ENCODE results near the gene MKRN2OS. TPM values are rescaled to one million over a fixed set of nuclear protein-coding genes. Genes with fewer than 3 reads are reported as not detected.

Gene MKRN2OS
- total RNA-seq, 1 experiment from 2014 or later, result not detected

- no peaks in the 10 kb centered on the region for H3K9me3 ChIP-seq (ENCODE audit: control insufficient read depth in 1 of 2, insufficient read depth in 1 of 2, low read depth in 1 of 2, low read length in 2 of 2)
- H3K27ac ChIP-seq (ENCODE audit: low read depth, low read length), result no peak overlapping the region
- ChIA-PET CTCF (no interaction called here), POLR2A (no interaction called here), RAD21 (ENCODE audit: low non-redundant PET in 1 of 2, low total read pairs in 2 of 2, uncharacterized antibody in 2 of 2, unreplicated experiment in 2 of 2) (no interaction called here)
- no peak overlapping the region for H3K9ac ChIP-seq (ENCODE audit: low read length)
- H4K20me1 ChIP-seq (ENCODE audit: insufficient read depth), result no peaks in the 10 kb centered on the region
- H3K36me3 ChIP-seq (ENCODE audit: control insufficient read depth in 1 of 2, insufficient read depth in 2 of 2, low read length in 2 of 2), result peaks cover 16 to 30% of the 10 kb centered on the region in 2 experiments; a peak in 3 of 4 replicates
- no peak for TF ChIP-seq ZFX (IDR thresholded peaks at IDR 0.05)
- TF ChIP-seq MAX (IDR thresholded peaks at IDR 0.05), result no peak
- no peak for TF ChIP-seq JUND (IDR thresholded peaks at IDR 0.05)
- TF ChIP-seq SP1 (IDR thresholded peaks at IDR 0.05; ENCODE audit: low read depth), result no peak
- TF ChIP-seq ZNF274 (IDR thresholded peaks at IDR 0.05; ENCODE audit: low read depth, low read length), result no peak
- no peak for TF ChIP-seq YY1 (IDR thresholded peaks at IDR 0.05; ENCODE audit: extremely low read depth, insufficient replicate concordance, low read depth, low read length)
- no peak for TF ChIP-seq CTCF (IDR thresholded peaks at IDR 0.05 in 2 of 3, conservative IDR thresholded peaks at IDR 0.05 in 1 of 3; ENCODE audit: borderline replicate concordance in 1 of 3, insufficient read depth in 1 of 3, low read depth in 2 of 3, low read length in 2 of 3)
- TF ChIP-seq SIN3A (IDR thresholded peaks at IDR 0.05; ENCODE audit: low read depth), result no peak
- TF ChIP-seq SRF (IDR thresholded peaks at IDR 0.05; ENCODE audit: low read depth), result no peak
- no peak for TF ChIP-seq CBX3 (IDR thresholded peaks at IDR 0.05; ENCODE audit: low read depth)
- no peak for TF ChIP-seq REST (IDR thresholded peaks at IDR 0.05; ENCODE audit: low read depth)
- TF ChIP-seq RAD21 (IDR thresholded peaks at IDR 0.05; ENCODE audit: low read depth), result no peak
- TF ChIP-seq EZH2phosphoT487 (IDR thresholded peaks at IDR 0.05; ENCODE audit: borderline replicate concordance), result no peak
- no peak for TF ChIP-seq ZBTB33 (IDR thresholded peaks at IDR 0.05; ENCODE audit: extremely low read depth, insufficient replicate concordance, low read length)
- TF ChIP-seq POLR2AphosphoS5 (IDR thresholded peaks at IDR 0.05; ENCODE audit: low read depth, low read length), result no peak
- TF ChIP-seq CEBPB (IDR thresholded peaks at IDR 0.05; ENCODE audit: low read depth), result no peak
- no peak for TF ChIP-seq POLR2A (IDR thresholded peaks at IDR 0.05; ENCODE audit: borderline replicate concordance, extremely low read depth, insufficient read depth, insufficient read length)
- no peak for TF ChIP-seq EGR1 (IDR thresholded peaks at IDR 0.05; ENCODE audit: low read depth)
- no peak for TF ChIP-seq FOSL1 (IDR thresholded peaks at IDR 0.05; ENCODE audit: low read depth)
- no peaks in the 10 kb centered on the region for H3K79me2 ChIP-seq (ENCODE audit: insufficient read depth, low read length)
- ATAC-seq (no peak), DNase-seq (ENCODE audit: low read depth, low spot score) (no peak)
- H3K4me1 ChIP-seq (ENCODE audit: control insufficient read depth in 1 of 2, insufficient read depth in 2 of 2, low read length in 2 of 2), result no peaks in the 10 kb centered on the region
- BruUV-seq (replicated peaks), result no TSS peak
- H3K4me2 ChIP-seq (ENCODE audit: low read length), result no peak overlapping the region
- H2AFZ ChIP-seq (ENCODE audit: low read depth, low read length, poor library complexity, severe bottlenecking), result no peak overlapping the region
- no peaks in the 10 kb centered on the region for H3K9me2 ChIP-seq (ENCODE audit: insufficient read depth)
- intact Hi-C loops (cut with micrococcal nuclease), result no loop called here
- no peaks in the 10 kb centered on the region for H3K27me3 ChIP-seq (ENCODE audit: insufficient read depth, low read length)
- no peak overlapping the region for H3K4me3 ChIP-seq (replicated peaks in 1 of 2; ENCODE audit: low read depth in 1 of 2, low read length in 2 of 2)
These were observed 48.2 kb upstream of the MKRN2OS start for GRCh38 chr3:12593473-12593872.
